Thymus (tissue), 11 donors: ENCODE measurements around the gene PRDX2. TPM values are rescaled to one million over a fixed set of nuclear protein-coding genes. Genes with fewer than 3 reads are reported as not detected.
A peak's percentile ranks its signal among the peaks of the same experiment; 100 is the strongest.

Experiments used
- DNase-seq, 9 donors: peaks; one replicate each; pipeline ENCODE4 v3.0.0-alpha.2; 2013; ENCODE audit warnings: low spot score in 9 of 9, low read depth in 6 of 9, missing footprints in 1 of 9
- H3K27ac ChIP-seq, 2 donors: one replicate each; pipeline ENCODE4 v1.5.1; 2013; ENCODE audit warnings: control low read depth in 1 of 2, low read depth in 1 of 2, low read length in 1 of 2, mild to moderate bottlenecking in 1 of 2, moderate library complexity in 1 of 2
- H3K27me3 ChIP-seq, 2 donors: one replicate each; pipeline ENCODE4 v1.5.1; 2013; ENCODE audit warnings: low read length in 1 of 2; ENCODE audit not compliant: control insufficient read depth in 2 of 2, insufficient read depth in 1 of 2
- H3K36me3 ChIP-seq, 2 donors: one replicate each; pipeline ENCODE4 v1.5.1; 2013; ENCODE audit warnings: low read length in 1 of 2, mild to moderate bottlenecking in 1 of 2, moderate library complexity in 1 of 2; ENCODE audit not compliant: control insufficient read depth in 2 of 2, insufficient read depth in 2 of 2
- H3K4me1 ChIP-seq, 2 donors: one replicate each; pipeline ENCODE4 v1.5.1; 2013; ENCODE audit warnings: low read length in 2 of 2; ENCODE audit not compliant: control insufficient read depth in 2 of 2, insufficient read depth in 2 of 2
- H3K4me3 ChIP-seq, 2 donors: one replicate each; pipeline ENCODE4 v1.5.1; 2013; ENCODE audit warnings: low read length in 2 of 2, control low read depth in 1 of 2, mild to moderate bottlenecking in 1 of 2
- H3K9me3 ChIP-seq, 2 donors: one replicate each; pipeline ENCODE4 v1.5.1; 2013; ENCODE audit warnings: low read length in 1 of 2, mild to moderate bottlenecking in 1 of 2; ENCODE audit not compliant: control insufficient read depth in 2 of 2, insufficient read depth in 1 of 2
- WGBS: extraction: QIAGEN DNeasy Blood & Tissue Kit; methylation state at CpG from one replicate; pipeline ENCODE4 v1.1.7; 2013; 5-methylcytosine and 5-hydroxymethylcytosine counted together
- polyA plus RNA-seq: library from polyadenylated mRNA; stranded (reverse); fragments of 200-250 nt; gene quantifications from one replicate; pipeline ENCODE4 v1.2.3, GENCODE V29; 2013
- total RNA-seq: library from RNA; stranded (reverse); fragments of 120-200 nt; gene quantifications from one replicate; pipeline ENCODE4 v1.2.4, GENCODE V29; 2013
- donor health status: healthy.

PRDX2 gene
- total and polyA plus RNA-seq, 2 donors: 113 to 202 TPM

GRCh38 chr19:12790628-12791344, 10.8 kb downstream of the PRDX2 start:
- H3K4me1 ChIP-seq: peaks cover 10 to 56% of the 10 kb centered on the region in 2 donors

DNA sequence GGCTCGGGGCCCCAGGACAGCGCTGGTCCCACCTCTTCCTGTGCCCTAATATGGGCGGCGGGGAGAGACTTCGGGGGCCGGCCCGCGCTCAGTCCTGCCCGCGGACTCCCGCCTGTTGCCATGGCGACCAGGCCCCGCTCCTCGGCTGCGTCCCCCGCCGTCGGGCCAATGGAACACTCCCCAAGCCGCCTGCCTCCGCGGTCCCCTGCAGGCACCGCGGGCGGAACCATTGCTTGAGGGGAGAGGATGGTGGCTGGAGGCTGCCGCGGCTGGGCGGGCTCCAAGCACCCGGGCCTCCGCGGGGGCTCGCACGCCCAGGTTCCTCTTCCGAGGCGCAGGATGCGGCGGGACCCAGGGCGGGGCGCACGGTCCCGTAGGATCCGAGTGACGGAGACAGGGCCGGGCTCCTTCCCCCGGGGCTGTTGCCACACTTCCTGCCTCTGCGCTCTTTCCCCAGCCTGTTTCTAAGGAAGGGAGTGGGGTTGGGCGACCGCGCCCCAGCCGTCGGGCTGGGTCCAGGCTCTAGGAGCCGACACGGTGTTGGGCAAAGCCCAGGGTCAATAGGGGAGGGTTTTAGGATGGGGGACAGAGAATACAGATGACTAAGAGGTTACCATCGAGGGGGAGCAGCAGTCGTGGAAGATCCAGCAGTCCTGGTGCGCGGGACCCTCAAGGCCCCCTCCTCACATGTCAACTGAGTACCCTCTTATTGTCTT, 11.5 kb downstream of the PRDX2 start:
- peak in 4 of 9 donors; percentile 54 to 84 (median 66) for DNase-seq
- under 1% methylated on average over 56 of the region's 56 CpGs for WGBS
- H3K4me1 ChIP-seq: peaks cover 16 to 61% of the 10 kb centered on the region in 2 donors

More at GRCh38 chr19:12790628-12791344, 10.8 kb downstream of the PRDX2 start:
- H3K36me3 ChIP-seq: no peaks in the 10 kb centered on the region
- peaks cover 14 to 19% of the 10 kb centered on the region in 2 donors for H3K27me3 ChIP-seq
- peak in 1 of 9 donors; percentile 36 for DNase-seq
- H3K27ac ChIP-seq: peak overlapping the region; percentile 98
- peak overlapping the region; percentile 66 to 83 for H3K4me3 ChIP-seq
- 3% methylated on average over 22 of the region's 22 CpGs for WGBS
- no peaks in the 10 kb centered on the region for H3K9me3 ChIP-seq

DNA sequence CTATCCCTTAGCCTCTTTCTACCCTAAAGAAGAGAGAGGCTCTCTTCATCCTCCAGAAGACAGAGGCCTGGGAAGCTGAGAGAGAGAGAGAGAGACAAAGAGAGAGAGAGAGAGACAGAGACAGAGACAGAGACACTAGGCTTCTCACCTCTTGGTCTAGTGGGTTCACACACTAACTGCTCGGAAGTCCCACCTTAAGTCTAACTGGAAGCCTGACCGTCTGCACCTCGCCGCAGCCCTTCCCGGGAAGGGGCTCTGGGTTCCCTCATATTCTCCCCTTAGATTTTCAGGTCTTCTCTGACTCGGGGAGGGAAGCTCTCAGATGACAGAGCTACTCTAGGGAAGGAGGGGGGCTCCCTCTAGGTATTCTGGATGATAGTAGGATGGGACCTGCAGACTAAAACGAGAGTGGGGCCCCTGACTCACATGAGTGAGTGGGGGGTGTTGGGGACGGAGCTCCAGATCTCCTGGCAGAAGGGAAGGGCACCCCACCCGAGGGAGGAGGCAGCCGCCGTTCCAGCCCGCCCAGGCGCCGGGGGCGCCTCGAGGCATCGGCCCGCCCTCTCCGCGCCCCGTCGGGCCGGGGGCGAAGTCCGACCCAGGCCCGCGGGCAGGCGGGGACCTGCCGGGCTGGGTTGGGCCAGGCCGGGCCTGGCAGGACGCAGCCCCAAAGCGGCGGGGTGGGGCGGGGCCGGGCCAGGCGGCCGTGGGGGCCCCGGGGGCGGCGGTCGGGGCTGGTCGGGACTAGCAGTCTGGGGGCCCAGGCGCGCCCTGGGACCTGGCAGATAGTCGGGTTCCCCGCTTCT, 12.3 kb downstream of the PRDX2 start:
- Histone ChIP-seq H3K27me3 (peaks cover 14 to 19% of the 10 kb centered on the region in 2 donors), H3K27ac (peak overlapping the region; percentile 98), H3K4me3 (peak overlapping the region; percentile 66 to 83), H3K9me3 (no peaks in the 10 kb centered on the region), H3K36me3 (no peaks in the 10 kb centered on the region), H3K4me1 (peaks cover 16 to 65% of the 10 kb centered on the region in 2 donors)
- 10% methylated on average over 46 of the region's 46 CpGs for WGBS
- DNase-seq: peak in 1 of 9 donors; percentile 38

More for the DNA sequence above, 11.5 kb downstream of the PRDX2 start:
- H3K27ac ChIP-seq: peak overlapping the region; percentile 98
- H3K9me3 ChIP-seq: no peaks in the 10 kb centered on the region
- H3K36me3 ChIP-seq: no peaks in the 10 kb centered on the region
- peaks cover 14 to 19% of the 10 kb centered on the region in 2 donors for H3K27me3 ChIP-seq
- peak overlapping the region; percentile 66 to 83 for H3K4me3 ChIP-seq

GRCh38 chr19:12788682-12789097, 12.9 kb downstream of the PRDX2 start:
- H3K4me1 ChIP-seq: peaks cover 19 to 65% of the 10 kb centered on the region in 2 donors
- peak overlapping the region; percentile 85 to 98 for H3K27ac ChIP-seq
- DNase-seq: peak in 1 of 9 donors; percentile 50
- H3K36me3 ChIP-seq: no peaks in the 10 kb centered on the region
- WGBS: 32% methylated on average over 12 of the region's 12 CpGs
- peak overlapping the region in 1 of 2 donors; percentile 1 for H3K4me3 ChIP-seq
- H3K9me3 ChIP-seq: no peaks in the 10 kb centered on the region
- H3K27me3 ChIP-seq: peaks cover 14 to 19% of the 10 kb centered on the region in 2 donors

GRCh38 chr19:12788042-12788681, 13.4 kb downstream of the PRDX2 start:
- Histone ChIP-seq H3K9me3 (no peaks in the 10 kb centered on the region), H3K36me3 (no peaks in the 10 kb centered on the region), H3K27me3 (peaks cover 14 to 19% of the 10 kb centered on the region in 2 donors), H3K4me1 (peaks cover 23 to 71% of the 10 kb centered on the region in 2 donors), H3K4me3 (no peak overlapping the region), H3K27ac (peak overlapping the region; percentile 85 to 98)
- no peak for DNase-seq
- 95% methylated on average over 4 of the region's 4 CpGs for WGBS

GRCh38 chr19:12787458-12787857, 14.1 kb downstream of the PRDX2 start:
- H3K27ac ChIP-seq: peak overlapping the region in 1 of 2 donors; percentile 64
- peaks cover 27 to 78% of the 10 kb centered on the region in 2 donors for H3K4me1 ChIP-seq
- WGBS: 89% methylated on average over 10 of the region's 10 CpGs
- no peak overlapping the region for H3K4me3 ChIP-seq
- no peak for DNase-seq
- no peaks in the 10 kb centered on the region for H3K9me3 ChIP-seq
- peaks cover 14 to 19% of the 10 kb centered on the region in 2 donors for H3K27me3 ChIP-seq
- H3K36me3 ChIP-seq: no peaks in the 10 kb centered on the region

GRCh38 chr19:12786952-12787351, 14.6 kb downstream of the PRDX2 start:
- H3K4me1 ChIP-seq: peaks cover 27 to 82% of the 10 kb centered on the region in 2 donors

DNA sequence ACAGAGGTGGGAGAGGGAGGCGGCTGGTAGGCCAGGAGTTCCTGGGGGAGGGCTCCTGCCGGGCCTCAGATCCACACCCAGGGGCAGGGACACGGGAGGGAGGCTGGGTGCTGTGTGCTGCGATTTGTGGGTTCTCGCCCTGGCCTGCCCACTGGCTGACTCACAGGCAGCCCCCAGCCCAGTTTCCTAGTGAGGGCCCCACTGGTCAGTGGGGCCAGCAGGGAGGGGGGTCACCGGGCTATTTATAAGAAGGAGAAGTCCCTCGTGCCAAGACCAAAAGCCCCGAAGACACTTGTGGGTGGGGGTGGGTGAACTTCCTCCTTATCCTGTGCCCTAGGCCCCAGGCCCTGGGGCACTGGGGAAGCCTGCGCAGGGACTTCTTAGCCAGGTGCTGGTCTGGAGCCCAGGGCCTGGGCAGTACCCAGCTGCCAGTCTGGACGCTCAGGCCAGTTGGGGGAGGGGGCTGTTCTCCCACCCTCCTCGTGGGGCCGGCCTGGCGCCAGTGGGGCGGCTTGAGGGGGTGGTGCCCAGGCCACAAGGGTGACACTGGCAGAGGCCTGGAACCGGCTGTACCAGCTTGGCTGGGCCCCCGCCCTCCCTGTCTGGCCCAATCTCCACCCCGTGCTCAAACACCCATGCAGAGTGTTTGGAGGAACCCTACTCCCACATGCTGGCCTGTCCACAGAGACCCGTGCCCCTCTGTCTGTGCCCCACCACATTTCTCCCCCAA, 15.3 kb downstream of the PRDX2 start:
- DNase-seq: peak in 1 of 9 donors; percentile 45
- no peaks in the 10 kb centered on the region for H3K9me3 ChIP-seq
- H3K27ac ChIP-seq: peak overlapping the region; percentile 64 to 89
- 39% methylated on average over 18 of the region's 18 CpGs for WGBS
- no peak overlapping the region for H3K4me3 ChIP-seq
- H3K4me1 ChIP-seq: peaks cover 29 to 86% of the 10 kb centered on the region in 2 donors
- no peaks in the 10 kb centered on the region for H3K36me3 ChIP-seq
- H3K27me3 ChIP-seq: peaks cover 14 to 19% of the 10 kb centered on the region in 2 donors

More at GRCh38 chr19:12786952-12787351, 14.6 kb downstream of the PRDX2 start:
- H3K36me3 ChIP-seq: no peaks in the 10 kb centered on the region
- WGBS: 96% methylated on average over 3 of the region's 3 CpGs
- peak overlapping the region; percentile 64 to 89 for H3K27ac ChIP-seq
- peaks cover 14 to 19% of the 10 kb centered on the region in 2 donors for H3K27me3 ChIP-seq
- no peaks in the 10 kb centered on the region for H3K9me3 ChIP-seq
- DNase-seq: no peak
- no peak overlapping the region for H3K4me3 ChIP-seq
